ENCODE data around the gene BCAS2.

- TF ChIP-seq SUZ12 (IDR thresholded peaks at IDR 0.05; ENCODE audit: extremely low read depth, insufficient read depth, insufficient read length), result no peak
- TF ChIP-seq YY1 (IDR thresholded peaks at IDR 0.05; ENCODE audit: insufficient read depth, insufficient read length), result no peak
- no peak for TF ChIP-seq ZNF274 (IDR thresholded peaks at IDR 0.05; ENCODE audit: low read depth, low read length)
These were observed 46.0 kb downstream of the BCAS2 start for GRCh38 chr1:114535401-114535800.
